GM19324 (cell line): ENCODE results near the gene OR2H2.
A peak's percentile ranks its signal among the peaks of the same experiment; 100 is the strongest.

Experiments used
- ATAC-seq: cut with Tn5 transposase; IDR thresholded peaks from one replicate; pipeline ENCODE4 v1.9.1; 2021; ENCODE audit warnings: mild to moderate bottlenecking, moderate library complexity; ENCODE audit not compliant: unreplicated experiment, low FRiP score

The OR2H2 gene

GRCh38 chr6:29584821-29585220 is at the start of gene OR2H2:
Gene OR2H2 (plus strand): TSS chr6:29585121. CDS start chr6:29587945, 2,824 bp downstream.
- ATAC-seq = no peak

GRCh38 chr6:29537714-29538403 is 47.1 kb upstream of the OR2H2 start:
- ATAC-seq = no peak

GRCh38 chr6:29547573-29547972 is 37.3 kb upstream of the OR2H2 start:
- ATAC-seq = no peak

GRCh38 chr6:29552512-29553051 is 32.3 kb upstream of the OR2H2 start:
- peak; percentile 67 for ATAC-seq

GRCh38 chr6:29553268-29554057 is 31.5 kb upstream of the OR2H2 start:
- ATAC-seq = no peak

GRCh38 chr6:29554764-29555163 is 30.2 kb upstream of the OR2H2 start:
- no peak for ATAC-seq

GRCh38 chr6:29557320-29557719 is 27.6 kb upstream of the OR2H2 start:
- ATAC-seq = no peak

GRCh38 chr6:29558439-29559079 is 26.4 kb upstream of the OR2H2 start:
- no peak for ATAC-seq

- ATAC-seq = no peak
Observed at GRCh38 chr6:29559524-29560287, 25.2 kb upstream of the OR2H2 start, which contains the start of gene UBD. Gene UBD (minus strand): TSS chr6:29559732. CDS start chr6:29559701, 31 bp downstream.

GRCh38 chr6:29561091-29561490 is 23.8 kb upstream of the OR2H2 start:
- no peak for ATAC-seq

GRCh38 chr6:29561606-29562181 is 23.2 kb upstream of the OR2H2 start:
- no peak for ATAC-seq

- no peak for ATAC-seq
Observed at GRCh38 chr6:29563435-29563965, 21.4 kb upstream of the OR2H2 start.

- no peak for ATAC-seq
Observed at GRCh38 chr6:29564875-29565274, 20.0 kb upstream of the OR2H2 start.

GRCh38 chr6:29566856-29567255 is 18.1 kb upstream of the OR2H2 start:
- no peak for ATAC-seq

- no peak for ATAC-seq
Observed at GRCh38 chr6:29567541-29567940, 17.4 kb upstream of the OR2H2 start.

- no peak for ATAC-seq
Observed at GRCh38 chr6:29567991-29568390, 16.9 kb upstream of the OR2H2 start.

GRCh38 chr6:29576056-29576455 is 8.9 kb upstream of the OR2H2 start:
- no peak for ATAC-seq

GRCh38 chr6:29577544-29577943 is 7.4 kb upstream of the OR2H2 start:
- ATAC-seq = no peak

- no peak for ATAC-seq
Observed at GRCh38 chr6:29589423-29590048, 4.6 kb downstream of the OR2H2 start.
